Tibial nerve (tissue), 4 donors: ENCODE measurements around the gene LRP1. TPM values are rescaled to one million over a fixed set of nuclear protein-coding genes. Genes with fewer than 3 reads are reported as not detected.

Source experiments
- DNase-seq, 2 donors: peaks; one replicate each; pipeline ENCODE4 v3.0.0-alpha.2; 2019; ENCODE audit warnings: low spot score in 2 of 2
- H3K27ac ChIP-seq, 4 donors: fragments of 200-600 bp; sonication (generic) in 3 of 4; one replicate each; pipeline ENCODE4 v1.5.1; 2017 to 2019; ENCODE audit warnings: mild to moderate bottlenecking in 1 of 4
- H3K27me3 ChIP-seq, 2 donors: fragments of 200-600 bp; sonication (generic) in 1 of 2; one replicate each; pipeline versions ENCODE4 v1.5.1 to v1.6.0; 2017 to 2019
- H3K36me3 ChIP-seq, 3 donors: fragments of 200-600 bp; sonication (generic); one replicate each; pipeline ENCODE4 v1.5.1; 2018 to 2019
- H3K4me1 ChIP-seq, 4 donors: fragments of 200-600 bp; sonication (generic) in 3 of 4; one replicate each; pipeline ENCODE4 v1.5.1; 2017 to 2019
- H3K4me3 ChIP-seq, 4 donors: fragments of 200-600 bp; sonication (generic) in 3 of 4; one replicate each; pipeline ENCODE4 v1.5.1; 2017 to 2019; ENCODE audit warnings: mild to moderate bottlenecking in 1 of 4, moderate library complexity in 1 of 4
- H3K9me3 ChIP-seq, 4 donors: fragments of 200-600 bp; sonication (generic) in 3 of 4; one replicate each; pipeline ENCODE4 v1.5.1; 2017 to 2019
- EP300 ChIP-seq, 2 donors: sonication (generic); formaldehyde crosslinking; IDR thresholded peaks; one replicate each; pipeline ENCODE4 v1.6.1; 2017; ENCODE audit warnings: antibody characterized with exemption in 2 of 2, mild to moderate bottlenecking in 1 of 2
- POLR2A ChIP-seq, 2 donors: fragments of 450-650 bp; IDR thresholded peaks; one replicate each; pipeline ENCODE4 v1.6.1; 2017; ENCODE audit warnings: antibody characterized with exemption in 2 of 2, mild to moderate bottlenecking in 2 of 2, moderate library complexity in 2 of 2
- WGBS, 2 donors: methylation state at CpG; one replicate each; pipeline ENCODE4 v1.1.5; 2018; 5-methylcytosine and 5-hydroxymethylcytosine counted together
- total RNA-seq, 4 donors: library from RNA; depleted of rRNA; stranded (reverse); fragments of >200 nt; gene quantifications; one replicate each; pipeline ENCODE4 v1.1.0, GENCODE V29; 2016
- TF ChIP-seq, protein P1 (sequence below), 5 experiments: fragments of 200-600 bp in 3 of 5; fragments of 450-650 bp in 2 of 5; sonication (generic) in 3 of 5; IDR thresholded peaks; one replicate each; pipeline ENCODE4 v1.5.1; 2016 to 2019; ENCODE audit warnings: antibody characterized with exemption in 5 of 5, mild to moderate bottlenecking in 3 of 5, moderate library complexity in 2 of 5

Gene LRP1
- total RNA-seq, 4 donors from 2014 or later, result 410 to 653 (median 527) TPM

GRCh38 chr12:57158665-57159064 is 30.4 kb downstream of the LRP1 start:
- Histone ChIP-seq H3K4me1 (peaks cover 0 to 76% (median 26%) of the 10 kb centered on the region in 4 donors), H3K27me3 (no peaks in the 10 kb centered on the region), H3K4me3 (no peak overlapping the region), H3K36me3 (peaks cover 6 to 95% (median 16%) of the 10 kb centered on the region in 3 donors), H3K27ac (peak overlapping the region in 3 of 4 donors; percentile 40 to 76 (median 61)), H3K9me3 (no peaks in the 10 kb centered on the region)
- TF ChIP-seq EP300 (IDR thresholded peaks at IDR 0.05) (no peak), POLR2A (IDR thresholded peaks at IDR 0.05) (no peak)
- TF ChIP-seq, protein P1, sequence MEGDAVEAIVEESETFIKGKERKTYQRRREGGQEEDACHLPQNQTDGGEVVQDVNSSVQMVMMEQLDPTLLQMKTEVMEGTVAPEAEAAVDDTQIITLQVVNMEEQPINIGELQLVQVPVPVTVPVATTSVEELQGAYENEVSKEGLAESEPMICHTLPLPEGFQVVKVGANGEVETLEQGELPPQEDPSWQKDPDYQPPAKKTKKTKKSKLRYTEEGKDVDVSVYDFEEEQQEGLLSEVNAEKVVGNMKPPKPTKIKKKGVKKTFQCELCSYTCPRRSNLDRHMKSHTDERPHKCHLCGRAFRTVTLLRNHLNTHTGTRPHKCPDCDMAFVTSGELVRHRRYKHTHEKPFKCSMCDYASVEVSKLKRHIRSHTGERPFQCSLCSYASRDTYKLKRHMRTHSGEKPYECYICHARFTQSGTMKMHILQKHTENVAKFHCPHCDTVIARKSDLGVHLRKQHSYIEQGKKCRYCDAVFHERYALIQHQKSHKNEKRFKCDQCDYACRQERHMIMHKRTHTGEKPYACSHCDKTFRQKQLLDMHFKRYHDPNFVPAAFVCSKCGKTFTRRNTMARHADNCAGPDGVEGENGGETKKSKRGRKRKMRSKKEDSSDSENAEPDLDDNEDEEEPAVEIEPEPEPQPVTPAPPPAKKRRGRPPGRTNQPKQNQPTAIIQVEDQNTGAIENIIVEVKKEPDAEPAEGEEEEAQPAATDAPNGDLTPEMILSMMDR (IDR thresholded peaks at IDR 0.05), result no peak
- 13 to 32% methylated on average over 2 to 3 of the region's 4 CpGs for WGBS, 2 donors
- no peak for DNase-seq

- DNase-seq, result no peak
- H3K4me1 ChIP-seq, result peaks cover 0 to 69% (median 24%) of the 10 kb centered on the region in 4 donors
- 25 to 42% methylated on average over 4 of the region's 4 CpGs for WGBS, 2 donors
- H3K27me3 ChIP-seq, result no peaks in the 10 kb centered on the region
- no peak overlapping the region for H3K4me3 ChIP-seq
- no peak for TF ChIP-seq POLR2A (IDR thresholded peaks at IDR 0.05)
- TF ChIP-seq, protein P1 (IDR thresholded peaks at IDR 0.05), result no peak
- TF ChIP-seq EP300 (IDR thresholded peaks at IDR 0.05), result peak; percentile 16 to 38
- H3K9me3 ChIP-seq, result no peaks in the 10 kb centered on the region
- peaks cover 6 to 96% (median 22%) of the 10 kb centered on the region in 3 donors for H3K36me3 ChIP-seq
- peak overlapping the region in 2 of 4 donors; percentile 61 to 76 for H3K27ac ChIP-seq
Observed at GRCh38 chr12:57159311-57159710, 31.0 kb downstream of the LRP1 start.

- TF ChIP-seq POLR2A (IDR thresholded peaks at IDR 0.05) (no peak), EP300 (IDR thresholded peaks at IDR 0.05) (no peak)
- TF ChIP-seq, protein P1 (IDR thresholded peaks at IDR 0.05), result no peak
- 62 to 79% methylated on average over 4 of the region's 4 CpGs for WGBS, 2 donors
- Histone ChIP-seq H3K36me3 (peaks cover 6 to 96% (median 22%) of the 10 kb centered on the region in 3 donors), H3K9me3 (no peaks in the 10 kb centered on the region), H3K27ac (peak overlapping the region in 2 of 4 donors; percentile 61 to 76), H3K4me3 (no peak overlapping the region), H3K27me3 (no peaks in the 10 kb centered on the region), H3K4me1 (peaks cover 0 to 63% (median 20%) of the 10 kb centered on the region in 4 donors)
- DNase-seq, result no peak
Observed at GRCh38 chr12:57160040-57160439, 31.8 kb downstream of the LRP1 start.

DNA sequence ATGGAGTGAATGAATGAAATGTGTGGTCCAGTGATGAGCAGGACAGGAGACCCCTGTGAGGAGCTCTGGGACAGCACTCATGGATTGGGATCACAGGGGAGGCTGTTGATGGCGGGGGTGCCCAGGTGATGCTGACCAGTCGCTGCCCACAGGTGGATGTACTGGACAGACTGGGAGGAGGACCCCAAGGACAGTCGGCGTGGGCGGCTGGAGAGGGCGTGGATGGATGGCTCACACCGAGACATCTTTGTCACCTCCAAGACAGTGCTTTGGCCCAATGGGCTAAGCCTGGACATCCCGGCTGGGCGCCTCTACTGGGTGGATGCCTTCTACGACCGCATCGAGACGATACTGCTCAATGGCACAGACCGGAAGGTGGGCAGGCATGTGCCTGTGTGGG is 32.5 kb downstream of the LRP1 start:
- no peak for DNase-seq
- Histone ChIP-seq H3K4me3 (no peak overlapping the region), H3K27ac (peak overlapping the region in 2 of 4 donors; percentile 42 to 61), H3K9me3 (no peaks in the 10 kb centered on the region), H3K4me1 (peaks cover 0 to 63% (median 20%) of the 10 kb centered on the region in 4 donors), H3K36me3 (peaks cover 6 to 96% (median 22%) of the 10 kb centered on the region in 3 donors), H3K27me3 (no peaks in the 10 kb centered on the region)
- 89 to 91% methylated on average over 8 to 14 of the region's 14 CpGs for WGBS, 2 donors
- no peak for TF ChIP-seq POLR2A (IDR thresholded peaks at IDR 0.05)
- TF ChIP-seq, protein P1 (IDR thresholded peaks at IDR 0.05), result no peak
- TF ChIP-seq EP300 (IDR thresholded peaks at IDR 0.05), result no peak

- H3K27me3 ChIP-seq, result no peaks in the 10 kb centered on the region
- H3K4me1 ChIP-seq, result peaks cover 0 to 59% (median 20%) of the 10 kb centered on the region in 4 donors
- TF ChIP-seq, protein P1 (IDR thresholded peaks at IDR 0.05), result no peak
- TF ChIP-seq EP300 (IDR thresholded peaks at IDR 0.05), result no peak
- no peak for TF ChIP-seq POLR2A (IDR thresholded peaks at IDR 0.05)
- no peak overlapping the region for H3K27ac ChIP-seq
- H3K36me3 ChIP-seq, result peaks cover 6 to 96% (median 22%) of the 10 kb centered on the region in 3 donors
- H3K9me3 ChIP-seq, result no peaks in the 10 kb centered on the region
- DNase-seq, result no peak
- 80 to 83% methylated on average over 7 of the region's 7 CpGs for WGBS, 2 donors
- no peak overlapping the region for H3K4me3 ChIP-seq
Observed at GRCh38 chr12:57161491-57161890, 33.2 kb downstream of the LRP1 start.
